Ureter (tissue), 1 donor: ENCODE data around the gene SPIB. TPM values are rescaled to one million over a fixed set of nuclear protein-coding genes. Genes with fewer than 3 reads are reported as not detected.
"Not testable (repeated sequence)": the region's sequence is repeated elsewhere in the genome, so short reads cannot be mapped to it uniquely, and the experiment has no call there.

Source experiments
- DNase-seq: peaks from one replicate; pipeline ENCODE4 v3.0.0-alpha.2; 2020; ENCODE audit warnings: low spot score
- total RNA-seq: library from RNA; stranded (reverse); gene quantifications from one replicate; pipeline ENCODE4 v1.2.4, GENCODE V29; 2023
- donor health status: DM: yes; HTN: yes; CAD: no.

SPIB gene
- total RNA-seq, 1 donor from 2014 or later: 0.96 TPM

GRCh38 chr19:50468818-50469217 lies 50.1 kb downstream of the SPIB start:
- DNase-seq: no peak

GRCh38 chr19:50473336-50473735 lies 54.6 kb downstream of the SPIB start:
- DNase-seq: not testable (repeated sequence)

- no peak for DNase-seq
Observed at GRCh38 chr19:50475101-50475568, 56.4 kb downstream of the SPIB start.

GRCh38 chr19:50475736-50476223 lies 57.0 kb downstream of the SPIB start:
- DNase-seq: no peak

GRCh38 chr19:50476224-50476906 lies 57.6 kb downstream of the SPIB start, which contains the start of the genes EMC10 and GARIN5A:
Gene EMC10, plus strand, starts transcription at chr19:50476507. Its CDS starts 38 bp downstream, at chr19:50476545.
Gene GARIN5A, minus strand, starts transcription at chr19:50476848. Its CDS starts 460 bp downstream, at chr19:50476388.
- peak; percentile 93 for DNase-seq

GRCh38 chr19:50476907-50477238 lies 58.1 kb downstream of the SPIB start:
- no peak for DNase-seq

- no peak for DNase-seq
Observed at GRCh38 chr19:50477751-50478515, 59.2 kb downstream of the SPIB start.

- no peak for DNase-seq
Observed at GRCh38 chr19:50478901-50479715, 60.4 kb downstream of the SPIB start.

GRCh38 chr19:50479761-50480251 lies 61.1 kb downstream of the SPIB start:
- DNase-seq: no peak

- no peak for DNase-seq
Observed at GRCh38 chr19:50480281-50481111, 61.8 kb downstream of the SPIB start.

Other genes with a start within 250 kb of the SPIB start
- 134 TPM for gene MYH14, start 215.3 kb upstream of the SPIB start, total RNA-seq
- gene KCNC3, start 89.6 kb upstream of the SPIB start, total RNA-seq: 22.4 TPM
- gene NAPSA, start 53.3 kb upstream of the SPIB start, total RNA-seq: 1.1 TPM
- 64.5 TPM for gene NR1H2, start 42.5 kb upstream of the SPIB start, total RNA-seq
- gene POLD1, start 34.6 kb upstream of the SPIB start, total RNA-seq: 17.0 TPM
- gene MYBPC2, start 14.0 kb downstream of the SPIB start, total RNA-seq: 0.52 TPM
- 94.0 TPM for gene EMC10, start 57.6 kb downstream of the SPIB start, total RNA-seq
- gene GARIN5A, start 57.9 kb downstream of the SPIB start, total RNA-seq: 1.9 TPM
- gene JOSD2, start 92.3 kb downstream of the SPIB start, total RNA-seq: 26.6 TPM
- gene ASPDH, start 95.0 kb downstream of the SPIB start, total RNA-seq: not detected
- gene LRRC4B, start 149.5 kb downstream of the SPIB start, total RNA-seq: 4.7 TPM
- gene SYT3, start 220.9 kb downstream of the SPIB start, total RNA-seq: 0.96 TPM
- 1.6 TPM for gene C19orf81, start 230.5 kb downstream of the SPIB start, total RNA-seq